Neural cell (in vitro differentiated cells): ENCODE results near the gene CIITA.

Source experiments
- CTCF ChIP-seq: fragments of 450-650 bp; IDR thresholded peaks from 2 replicates; pipeline ENCODE4 v1.5.1; 2014; ENCODE audit warnings: antibody characterized with exemption, mild to moderate bottlenecking, moderate library complexity; ENCODE audit not compliant: poor library complexity, severe bottlenecking
- EP300 ChIP-seq: fragments of 450-650 bp; conservative IDR thresholded peaks from 2 replicates; pipeline ENCODE4 v1.6.1; 2014; ENCODE audit warnings: antibody characterized with exemption, mild to moderate bottlenecking, moderate library complexity; ENCODE audit not compliant: poor library complexity, severe bottlenecking
- EZH2 ChIP-seq: fragments of 200-600, 300-800 bp; shearing (Covaris generic), sonication (generic); IDR thresholded peaks from 2 replicates; pipeline ENCODE4 v1.6.1; 2014; ENCODE audit warnings: antibody characterized with exemption, low read length, borderline replicate concordance, mild to moderate bottlenecking; ENCODE audit not compliant: insufficient read depth, poor library complexity, severe bottlenecking
- MXI1 ChIP-seq: fragments of 450-650 bp; conservative IDR thresholded peaks from 2 replicates; pipeline ENCODE4 v1.6.1; 2014; ENCODE audit warnings: antibody characterized with exemption, mild to moderate bottlenecking; ENCODE audit not compliant: poor library complexity, severe bottlenecking
- POLR2AphosphoS5 ChIP-seq: IDR thresholded peaks from 2 replicates; pipeline ENCODE4 v1.6.1; 2012
- RAD21 ChIP-seq: fragments of 450-650 bp; conservative IDR thresholded peaks from 2 replicates; pipeline ENCODE4 v1.6.1; 2014; ENCODE audit warnings: antibody characterized with exemption, mild to moderate bottlenecking, moderate library complexity
- REST ChIP-seq: IDR thresholded peaks from 2 replicates; pipeline ENCODE4 v1.6.1; 2012; ENCODE audit warnings: borderline replicate concordance
- SMC3 ChIP-seq: fragments of 450-650 bp; conservative IDR thresholded peaks from 2 replicates; pipeline ENCODE4 v1.6.1; 2014; ENCODE audit warnings: antibody characterized with exemption, mild to moderate bottlenecking, moderate library complexity; ENCODE audit not compliant: poor library complexity
- TAF1 ChIP-seq: IDR thresholded peaks from 2 replicates; pipeline ENCODE4 v1.6.1; 2012; ENCODE audit warnings: low read depth

- TF ChIP-seq POLR2AphosphoS5 (no peak), CTCF (no peak), SMC3 (no peak), TAF1 (no peak), MXI1 (no peak), REST (no peak), RAD21 (no peak), EZH2 (no peak), EP300 (no peak)
These were observed 44.8 kb upstream of the CIITA start for GRCh38 chr16:10831894-10832886.
